Nephron (organoid): ENCODE results near the gene PKMYT1.

ENCODE experiments used
- H3K27ac Mint-ChIP-seq, 3 experiments: 2 replicates each; pipeline ENCODE4 v1.8.0; 2020; ENCODE audit warnings: mixed read lengths in 3 of 3, mild to moderate bottlenecking in 2 of 3, moderate library complexity in 1 of 3
- H3K27me3 Mint-ChIP-seq: 2 replicates; pipeline ENCODE4 v1.8.0; 2021; ENCODE audit warnings: low read depth, mild to moderate bottlenecking, moderate library complexity, mixed read lengths
- H3K36me3 Mint-ChIP-seq: 2 replicates; pipeline ENCODE4 v1.8.0; 2020; ENCODE audit warnings: low read depth, mixed read lengths
- H3K4me1 Mint-ChIP-seq: 2 replicates; pipeline ENCODE4 v1.8.0; 2020; ENCODE audit warnings: mixed read lengths
- H3K4me3 Mint-ChIP-seq, 3 experiments: 2 replicates each; pipeline ENCODE4 v1.8.0; 2020; ENCODE audit warnings: mild to moderate bottlenecking in 3 of 3, mixed read lengths in 3 of 3, moderate library complexity in 2 of 3
- H3K9me3 Mint-ChIP-seq: 2 replicates; pipeline ENCODE4 v1.8.0; 2020; ENCODE audit warnings: mixed read lengths
- TF ChIP-seq, protein P1 (sequence below), 3 experiments: fragments of 200-600 bp; sonication (generic); IDR thresholded peaks; one replicate each; pipeline ENCODE4 v1.5.0; 2021; ENCODE audit warnings: antibody characterized with exemption in 3 of 3; ENCODE audit not compliant: unreplicated experiment in 3 of 3

The PKMYT1 gene

DNA sequence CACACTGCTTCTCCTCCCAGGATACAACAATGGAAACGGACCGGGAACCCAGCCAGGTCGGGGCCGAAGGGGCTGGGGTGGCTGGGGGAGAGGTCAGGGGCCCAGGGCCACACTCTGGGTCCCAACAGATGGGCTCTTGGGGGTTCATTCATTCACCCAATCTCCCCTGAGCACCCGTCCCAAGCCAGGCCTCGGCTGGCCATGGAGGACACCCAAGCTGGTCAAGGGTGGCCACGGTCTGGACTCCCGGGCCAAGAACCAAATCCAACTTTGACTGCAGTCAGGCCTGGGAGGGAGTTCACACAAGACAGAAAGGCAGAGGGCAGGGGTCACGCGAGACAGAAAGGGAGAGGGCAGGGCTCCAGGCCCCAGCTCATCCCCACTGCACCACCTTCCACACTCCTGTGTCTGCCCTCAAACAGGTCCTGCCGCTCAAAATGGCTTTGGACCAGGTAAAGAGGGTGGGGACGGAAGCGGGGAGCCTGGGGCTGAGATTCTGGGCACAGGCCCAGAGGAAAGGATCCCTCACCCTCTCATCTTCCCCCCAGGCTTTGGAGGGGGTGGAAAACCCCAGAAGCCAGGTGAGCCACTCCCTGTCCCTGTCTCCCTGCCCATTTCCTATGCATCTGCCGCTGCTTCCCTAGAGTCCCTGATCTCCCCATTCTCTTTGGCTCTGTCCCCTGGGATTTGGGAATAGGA is 12.3 kb upstream of the PKMYT1 start:
- TF ChIP-seq, protein P1, sequence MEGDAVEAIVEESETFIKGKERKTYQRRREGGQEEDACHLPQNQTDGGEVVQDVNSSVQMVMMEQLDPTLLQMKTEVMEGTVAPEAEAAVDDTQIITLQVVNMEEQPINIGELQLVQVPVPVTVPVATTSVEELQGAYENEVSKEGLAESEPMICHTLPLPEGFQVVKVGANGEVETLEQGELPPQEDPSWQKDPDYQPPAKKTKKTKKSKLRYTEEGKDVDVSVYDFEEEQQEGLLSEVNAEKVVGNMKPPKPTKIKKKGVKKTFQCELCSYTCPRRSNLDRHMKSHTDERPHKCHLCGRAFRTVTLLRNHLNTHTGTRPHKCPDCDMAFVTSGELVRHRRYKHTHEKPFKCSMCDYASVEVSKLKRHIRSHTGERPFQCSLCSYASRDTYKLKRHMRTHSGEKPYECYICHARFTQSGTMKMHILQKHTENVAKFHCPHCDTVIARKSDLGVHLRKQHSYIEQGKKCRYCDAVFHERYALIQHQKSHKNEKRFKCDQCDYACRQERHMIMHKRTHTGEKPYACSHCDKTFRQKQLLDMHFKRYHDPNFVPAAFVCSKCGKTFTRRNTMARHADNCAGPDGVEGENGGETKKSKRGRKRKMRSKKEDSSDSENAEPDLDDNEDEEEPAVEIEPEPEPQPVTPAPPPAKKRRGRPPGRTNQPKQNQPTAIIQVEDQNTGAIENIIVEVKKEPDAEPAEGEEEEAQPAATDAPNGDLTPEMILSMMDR (IDR thresholded peaks at IDR 0.05; ENCODE audit: unreplicated experiment in 3 of 3), result no peak
- H3K9me3 Mint-ChIP-seq, result no peaks in the 10 kb centered on the region
- H3K27me3 Mint-ChIP-seq, result no peaks in the 10 kb centered on the region
- H3K27ac Mint-ChIP-seq, result no peak overlapping the region
- H3K4me3 Mint-ChIP-seq, result no peak overlapping the region
- H3K4me1 Mint-ChIP-seq, result no peaks in the 10 kb centered on the region
- no peaks in the 10 kb centered on the region for H3K36me3 Mint-ChIP-seq

DNA sequence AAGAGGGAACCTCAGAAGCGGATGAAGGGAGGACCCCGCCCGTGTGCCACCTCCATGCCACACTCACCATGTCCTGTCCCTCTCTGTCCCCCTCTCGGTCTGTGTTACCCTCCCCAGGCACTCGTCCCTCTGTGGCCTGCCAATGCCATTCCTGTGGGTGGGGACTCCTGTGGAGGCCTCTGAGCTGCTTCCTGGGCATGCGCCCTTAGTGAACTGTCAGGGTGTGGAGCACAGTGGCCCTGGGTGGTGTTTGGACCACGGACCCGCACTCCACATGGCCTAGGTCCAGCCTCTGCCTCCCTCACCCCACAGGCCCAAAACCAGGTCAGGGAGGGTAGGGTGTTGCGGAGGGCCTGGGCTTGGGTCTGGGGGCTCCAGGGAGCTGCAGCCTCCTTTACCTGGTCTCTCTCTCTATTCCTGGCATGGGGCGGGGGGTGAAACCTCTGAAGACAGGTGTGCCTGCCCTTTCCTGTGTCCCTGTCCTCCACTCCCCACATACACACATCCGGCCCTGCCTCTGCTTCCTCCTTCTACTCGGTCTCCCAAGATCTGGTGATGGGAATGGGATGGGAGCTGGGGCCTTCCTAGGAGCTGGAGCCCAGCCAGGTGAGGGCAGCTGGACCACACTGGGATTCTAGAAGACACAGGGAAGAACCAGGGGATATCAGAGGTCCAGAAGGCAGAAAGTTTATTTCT is 11.5 kb upstream of the PKMYT1 start:
- TF ChIP-seq, protein P1 (IDR thresholded peaks at IDR 0.05; ENCODE audit: unreplicated experiment in 3 of 3), result no peak
- Mint-ChIP-seq H3K4me1 (no peaks in the 10 kb centered on the region), H3K27me3 (no peaks in the 10 kb centered on the region), H3K4me3 (no peak overlapping the region), H3K27ac (no peak overlapping the region), H3K9me3 (no peaks in the 10 kb centered on the region), H3K36me3 (no peaks in the 10 kb centered on the region)

DNA sequence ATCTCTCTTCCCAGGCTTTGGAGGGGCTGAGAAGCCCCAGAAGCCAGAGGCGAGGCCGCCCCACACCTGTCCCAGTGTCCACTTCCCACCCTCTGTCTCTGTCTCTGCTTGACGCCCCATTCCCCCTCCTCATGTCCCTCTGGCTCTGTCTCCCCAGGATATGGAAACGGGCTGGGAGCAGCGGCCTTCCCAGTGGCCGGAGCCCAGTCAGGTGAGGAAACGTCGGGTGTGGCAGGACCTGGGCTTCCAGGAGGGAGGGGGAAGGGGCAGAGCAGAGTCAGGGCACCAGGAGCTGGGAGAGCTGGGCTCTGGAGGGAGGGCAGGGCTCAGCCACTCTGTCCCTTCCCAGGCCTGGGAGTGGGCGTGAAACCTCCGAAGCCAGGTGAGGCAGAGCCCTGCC is 10.6 kb upstream of the PKMYT1 start:
- TF ChIP-seq, protein P1 (IDR thresholded peaks at IDR 0.05; ENCODE audit: unreplicated experiment in 3 of 3), result no peak
- Mint-ChIP-seq H3K9me3 (no peaks in the 10 kb centered on the region), H3K4me3 (no peak overlapping the region), H3K4me1 (no peaks in the 10 kb centered on the region), H3K36me3 (no peaks in the 10 kb centered on the region), H3K27me3 (no peaks in the 10 kb centered on the region), H3K27ac (no peak overlapping the region)

DNA sequence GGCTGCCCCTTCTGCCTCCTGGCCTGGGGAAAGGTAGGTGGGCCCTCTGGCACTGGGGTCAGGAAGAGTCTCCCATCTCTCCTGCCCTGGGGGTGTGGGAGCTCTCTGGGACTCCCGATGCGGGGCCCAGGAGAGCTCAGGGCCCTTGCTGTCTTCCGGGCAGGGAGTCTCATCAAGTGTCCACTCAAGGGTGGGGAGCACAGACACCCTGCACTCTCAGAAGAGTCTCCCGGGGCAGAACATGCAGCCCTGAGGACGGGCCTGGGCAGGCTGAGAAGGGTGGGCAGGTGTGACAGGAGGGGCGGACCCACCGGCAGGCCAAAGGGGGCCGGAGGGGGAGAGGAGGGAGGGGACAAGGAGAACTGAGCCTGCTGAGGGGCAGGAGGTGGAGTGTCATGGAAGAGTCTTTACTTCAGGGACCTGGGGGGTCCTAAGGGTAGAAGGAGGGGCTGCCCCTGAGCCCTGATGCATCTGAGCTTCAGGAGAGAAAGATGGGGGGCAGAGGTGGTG is 8.4 kb upstream of the PKMYT1 start:
- peaks cover 3% of the 10 kb centered on the region for H3K27me3 Mint-ChIP-seq
- H3K9me3 Mint-ChIP-seq, result no peaks in the 10 kb centered on the region
- no peaks in the 10 kb centered on the region for H3K36me3 Mint-ChIP-seq
- peak overlapping the region; percentile 34 to 73 (median 52) for H3K4me3 Mint-ChIP-seq
- no peak overlapping the region for H3K27ac Mint-ChIP-seq
- TF ChIP-seq, protein P1 (IDR thresholded peaks at IDR 0.05; ENCODE audit: unreplicated experiment in 3 of 3), result no peak
- H3K4me1 Mint-ChIP-seq, result no peaks in the 10 kb centered on the region

DNA sequence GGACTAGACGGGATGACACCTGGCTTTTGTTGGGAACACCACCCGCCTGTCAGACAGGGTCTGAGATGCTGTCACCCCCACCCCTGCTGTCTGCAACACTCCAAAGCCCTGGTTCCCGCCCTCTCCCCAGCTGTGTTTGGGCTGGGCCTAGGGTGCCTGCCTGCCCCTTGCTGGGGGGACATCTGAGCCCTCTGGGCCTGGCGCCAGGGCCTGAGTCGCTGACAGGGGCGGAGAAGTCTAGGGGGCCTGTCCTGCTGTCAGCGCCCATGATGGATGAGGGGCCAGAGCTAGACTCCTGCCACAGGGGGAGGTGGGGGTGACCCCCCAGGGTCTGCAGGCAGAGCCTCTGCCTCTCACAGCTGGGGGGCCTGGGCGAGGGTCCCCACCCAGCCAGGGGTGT is 7.6 kb upstream of the PKMYT1 start:
- Mint-ChIP-seq H3K9me3 (no peaks in the 10 kb centered on the region), H3K36me3 (no peaks in the 10 kb centered on the region), H3K27ac (no peak overlapping the region), H3K27me3 (peaks cover 3% of the 10 kb centered on the region), H3K4me3 (peak overlapping the region in 2 of 3 experiments; percentile 55 to 63), H3K4me1 (no peaks in the 10 kb centered on the region)
- TF ChIP-seq, protein P1 (IDR thresholded peaks at IDR 0.05; ENCODE audit: unreplicated experiment in 3 of 3), result no peak
